ENCODE results near the gene SLC30A10.
"Not testable (repeated sequence)": the region's sequence is repeated elsewhere in the genome, so short reads cannot be mapped to it uniquely, and the experiment has no call there.

Gene SLC30A10

DNA sequence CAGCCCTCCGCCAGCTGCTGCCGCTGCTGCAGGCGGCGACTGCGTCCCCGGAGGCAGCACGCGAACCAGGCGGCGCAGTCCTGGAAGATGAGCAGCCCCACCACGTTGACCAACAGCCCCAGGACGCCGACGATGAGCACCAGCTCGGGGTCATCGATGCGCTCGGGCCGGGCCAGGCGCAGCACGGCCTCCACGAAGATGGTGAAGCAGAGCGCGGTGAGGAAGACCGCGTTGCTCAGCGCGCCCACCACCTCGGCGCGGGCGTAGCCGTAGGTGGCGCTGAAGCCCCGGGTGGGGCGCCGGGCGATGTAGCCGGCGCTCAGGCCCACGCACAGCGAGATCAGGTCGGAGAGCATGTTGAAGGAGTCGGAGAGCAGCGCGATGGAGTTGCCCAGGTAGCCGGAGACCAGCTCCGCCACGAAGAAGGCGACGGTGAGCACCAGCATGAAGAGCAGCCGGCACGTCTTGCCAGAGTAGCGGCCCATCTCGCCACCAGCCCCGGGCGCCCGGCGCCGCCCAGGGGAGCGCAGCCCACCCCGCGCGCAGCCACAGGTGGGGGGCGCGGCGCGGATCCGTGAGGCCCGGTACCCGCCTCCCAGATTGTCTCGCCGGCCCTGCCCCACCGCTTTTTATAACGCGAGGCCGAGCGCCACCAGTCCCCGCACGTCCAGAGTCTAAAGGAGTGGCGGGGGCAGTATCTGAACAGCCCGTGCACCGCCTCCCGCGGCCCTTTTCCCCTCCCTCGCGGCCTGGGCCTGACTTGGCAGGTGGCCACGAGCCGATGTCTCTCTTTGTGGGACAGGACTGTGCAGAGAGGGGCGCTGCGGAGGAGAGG is at the start of gene SLC30A10:
Gene SLC30A10 (minus strand): TSS at position 602 of the 835 bp plus-strand sequence. CDS start 117 bp downstream, at position 485.
- DNase-seq: peak; percentile 74

DNA sequence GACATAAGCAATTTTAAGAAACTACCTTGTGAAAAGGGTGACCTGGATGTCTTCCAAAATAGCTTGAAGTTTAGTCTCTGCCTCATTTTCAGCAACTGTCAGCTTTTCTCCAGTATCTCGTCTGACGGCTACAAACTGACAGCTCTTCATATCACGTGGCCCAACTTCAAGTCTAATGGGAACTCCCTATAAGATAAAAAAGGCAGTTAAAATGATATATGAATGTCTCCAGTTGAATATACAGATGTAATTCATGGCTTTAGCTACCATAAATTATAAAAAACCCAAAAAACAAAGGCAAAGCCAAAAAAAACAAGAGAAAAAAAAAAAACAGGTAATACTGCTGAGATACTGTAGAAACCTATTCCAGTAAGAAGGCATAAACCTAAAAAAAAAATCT is 44.9 kb upstream of the SLC30A10 start:
- no peak for DNase-seq

DNA sequence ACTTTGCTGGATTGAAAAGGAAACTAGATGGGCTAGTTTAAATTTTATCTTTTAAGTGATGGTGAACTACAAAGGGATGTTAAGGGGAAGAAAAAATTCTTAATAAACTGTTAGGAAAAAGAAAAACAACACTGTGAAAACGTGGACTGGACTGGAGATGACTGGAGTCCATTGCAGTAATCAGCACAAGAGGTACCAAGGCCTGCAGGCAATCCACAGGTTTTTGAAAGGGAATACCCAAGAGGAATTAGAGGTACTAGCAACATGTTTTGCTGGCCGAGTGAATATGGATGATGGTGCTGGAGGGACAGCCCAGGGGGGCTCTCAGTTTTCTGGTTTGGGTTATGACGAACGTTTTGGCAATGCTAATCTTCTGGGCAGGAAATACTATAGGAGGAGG is 39.0 kb upstream of the SLC30A10 start:
- no peak for DNase-seq

DNA sequence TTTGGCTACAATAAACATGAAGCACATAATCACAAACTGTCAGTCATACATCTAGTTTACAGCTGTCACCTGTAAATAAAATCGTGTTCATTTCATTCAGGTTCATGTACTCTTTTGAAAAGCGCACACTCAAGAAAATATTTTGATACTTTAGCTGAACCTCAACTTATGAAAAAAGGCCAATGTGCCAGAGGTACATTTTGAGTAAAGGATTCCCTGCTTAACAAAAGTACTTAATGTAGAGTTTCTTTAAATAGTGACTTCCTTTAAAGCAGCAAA is 37.7 kb upstream of the SLC30A10 start:
- DNase-seq: no peak

DNA sequence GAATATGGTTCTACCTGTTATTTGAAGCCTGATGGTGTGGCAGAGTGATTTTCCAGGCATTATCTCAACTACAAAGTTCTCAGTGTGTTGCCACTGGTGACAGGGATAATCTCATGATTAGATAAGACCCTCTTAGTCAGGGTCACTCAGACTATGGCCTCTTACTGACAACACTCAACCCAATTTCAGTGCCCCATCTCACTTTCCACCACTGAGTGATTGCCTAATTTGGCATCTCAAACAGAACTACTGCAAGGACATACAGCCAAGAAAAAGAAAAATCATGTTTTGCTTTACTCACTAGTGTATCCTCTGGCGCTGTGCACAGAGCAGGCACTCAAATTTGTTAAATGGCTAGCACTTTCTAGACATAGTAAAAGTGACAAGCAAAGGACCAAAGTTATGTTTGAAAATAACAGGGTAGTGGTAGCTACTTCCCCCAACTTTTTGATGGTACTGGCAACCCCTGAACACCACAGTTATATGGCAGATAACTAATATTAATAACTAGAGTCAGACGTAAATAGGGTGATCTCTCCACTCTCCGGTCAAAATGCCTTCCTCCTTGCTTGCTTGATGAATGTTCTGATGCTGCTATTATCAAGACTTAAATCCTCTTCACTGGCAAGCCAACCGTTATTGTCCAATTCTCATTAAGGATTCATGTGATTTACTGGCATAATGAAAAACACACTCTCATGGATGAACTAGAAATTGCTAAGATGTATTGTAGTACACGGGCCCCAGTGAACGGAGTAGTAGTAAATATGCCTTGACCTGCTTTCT is 37.1 kb upstream of the SLC30A10 start:
- no peak for DNase-seq

DNA sequence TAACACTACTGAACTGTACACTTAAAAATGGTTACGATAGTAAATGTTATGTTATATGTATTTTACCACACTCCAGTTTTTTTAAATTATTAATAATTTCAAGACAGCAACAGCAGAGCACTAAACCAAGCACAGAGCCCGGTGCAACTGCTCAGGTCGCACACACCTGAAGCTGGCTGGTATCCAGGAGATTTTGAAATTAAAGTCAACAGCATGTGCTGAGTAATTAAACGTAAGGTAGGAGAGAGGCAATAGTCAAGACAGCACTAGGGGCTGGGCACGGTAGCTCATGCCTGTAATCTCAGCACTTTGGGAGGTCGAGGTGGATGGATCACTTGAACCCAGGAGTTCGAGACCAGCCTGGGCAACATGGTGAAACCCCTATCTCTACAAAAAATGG is 35.1 kb upstream of the SLC30A10 start:
- no peak for DNase-seq

DNA sequence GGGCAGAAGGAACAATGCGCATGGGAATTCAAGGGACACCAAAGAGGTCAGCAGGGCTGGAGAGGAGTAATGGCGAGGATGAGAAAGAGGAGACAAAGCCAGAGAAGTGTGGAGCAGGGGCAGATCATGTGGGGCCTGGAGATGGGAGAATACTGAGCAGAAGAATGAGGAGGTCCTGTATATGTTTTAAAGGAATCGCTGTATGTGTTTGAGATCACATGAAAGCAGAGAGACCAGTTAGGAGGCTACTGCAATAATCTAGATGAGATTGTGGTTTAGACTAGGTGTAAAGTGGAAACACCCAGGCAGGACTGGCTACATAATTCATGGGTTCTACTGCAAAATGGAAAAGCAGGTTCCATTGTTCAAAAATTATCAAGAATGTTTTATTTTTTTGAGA is 33.3 kb upstream of the SLC30A10 start:
- no peak for DNase-seq

DNA sequence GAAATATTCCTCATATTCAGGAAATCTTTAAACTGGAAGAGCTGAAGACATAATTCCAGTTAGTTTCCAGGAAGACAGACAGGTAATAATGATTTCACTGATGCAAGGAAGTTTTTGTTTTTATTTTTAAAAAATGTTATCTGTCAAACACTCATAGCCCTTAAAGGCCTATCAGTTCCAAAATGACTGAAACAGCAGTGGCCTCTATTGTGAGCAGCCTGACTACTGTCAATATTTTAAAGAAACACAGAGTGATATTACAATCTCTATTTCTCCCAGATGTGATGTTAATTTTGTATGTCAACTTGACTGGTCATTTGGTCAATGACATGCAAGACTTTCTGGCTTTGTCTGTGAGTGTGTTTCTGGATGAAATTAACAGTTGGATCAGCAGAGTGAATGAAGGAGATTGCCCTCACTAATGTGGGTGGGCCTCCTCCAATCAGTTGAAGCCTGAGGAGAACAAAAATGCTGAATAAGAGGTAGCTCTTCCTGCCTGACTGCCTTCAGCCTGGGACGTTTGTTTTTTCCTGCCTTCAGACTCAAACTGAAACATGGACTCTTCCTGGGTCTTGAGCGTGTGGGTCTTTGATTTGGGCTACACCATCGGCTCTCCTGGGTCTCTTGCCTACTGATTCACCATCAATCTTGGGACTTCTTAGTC is 31.3 kb upstream of the SLC30A10 start:
- no peak for DNase-seq

DNA sequence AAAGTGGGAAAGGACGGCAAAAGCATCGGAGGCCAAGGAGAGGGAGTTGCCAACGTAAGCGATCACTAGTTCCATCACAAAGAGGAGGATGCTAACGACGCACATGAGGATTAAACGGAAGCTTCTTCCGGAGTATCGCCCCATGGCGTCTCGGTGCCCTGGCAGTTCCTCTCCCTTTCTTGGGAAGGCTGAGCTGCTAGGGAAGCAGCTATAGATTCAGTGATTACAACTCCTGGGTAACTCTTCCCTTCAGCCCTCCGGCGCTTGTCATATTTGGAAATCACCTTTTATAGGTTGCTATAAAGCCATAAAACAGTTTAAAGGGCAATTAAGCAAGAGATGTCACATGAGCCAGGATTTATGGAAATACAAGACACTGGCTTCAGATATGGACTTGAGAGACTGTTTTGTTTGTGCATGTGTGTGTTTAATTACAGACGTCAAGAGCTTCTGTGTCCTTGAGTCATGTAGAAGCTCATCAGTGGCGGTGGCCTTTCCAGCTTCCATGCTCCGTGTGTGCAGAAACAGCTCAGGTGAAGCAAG is 30.6 kb upstream of the SLC30A10 start:
- DNase-seq: no peak

DNA sequence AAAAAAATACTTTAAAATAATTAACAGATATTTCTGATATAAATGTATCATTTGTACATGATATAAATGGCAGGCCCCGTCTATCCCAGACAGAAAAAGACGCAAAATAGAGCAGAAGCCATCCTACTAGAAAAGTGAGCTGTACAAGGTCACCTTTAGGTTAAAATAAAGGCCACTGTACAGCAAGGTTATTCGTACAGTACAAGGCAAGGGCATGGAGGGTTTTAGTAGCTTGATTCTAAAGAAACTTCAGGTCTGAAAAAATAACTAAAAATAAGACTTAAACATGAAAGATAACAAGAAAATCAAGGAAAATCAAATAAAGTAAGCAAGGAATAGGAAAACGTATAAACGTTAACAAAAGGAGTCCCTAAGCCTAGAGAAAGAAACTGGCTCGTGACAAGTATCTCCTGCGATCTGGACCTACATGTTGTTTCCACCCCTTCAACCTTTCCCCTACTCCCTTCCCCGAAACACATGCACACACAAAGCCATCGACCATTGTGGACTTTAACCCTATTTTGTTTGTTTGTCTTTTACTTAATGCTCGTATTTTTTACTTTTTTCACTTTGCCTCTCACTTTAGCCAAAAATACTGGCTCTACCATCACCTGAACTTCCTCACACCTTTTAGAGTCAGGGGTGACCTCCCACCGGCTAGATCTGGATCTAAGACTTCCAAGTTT is 26.5 kb upstream of the SLC30A10 start:
- no peak for DNase-seq

DNA sequence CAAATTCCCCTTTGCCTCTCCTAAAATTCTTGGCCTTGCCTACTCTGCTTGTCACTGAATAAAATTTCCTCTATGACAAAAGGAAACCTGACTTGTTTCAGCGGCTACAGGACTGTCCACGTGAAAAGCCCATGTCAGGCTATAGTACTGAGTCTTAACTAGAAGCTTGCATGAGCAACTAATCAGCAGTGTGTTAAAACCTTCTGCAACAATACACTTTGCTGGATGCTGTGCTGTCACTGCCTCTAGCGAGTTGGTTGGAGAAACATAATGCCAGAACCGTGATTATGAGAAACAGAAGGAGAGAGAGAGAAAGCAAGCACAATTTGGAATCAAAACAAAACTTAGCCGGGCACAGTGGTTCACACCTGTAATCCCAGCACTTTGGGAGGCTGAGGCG is 25.7 kb upstream of the SLC30A10 start:
- no peak for DNase-seq

DNA sequence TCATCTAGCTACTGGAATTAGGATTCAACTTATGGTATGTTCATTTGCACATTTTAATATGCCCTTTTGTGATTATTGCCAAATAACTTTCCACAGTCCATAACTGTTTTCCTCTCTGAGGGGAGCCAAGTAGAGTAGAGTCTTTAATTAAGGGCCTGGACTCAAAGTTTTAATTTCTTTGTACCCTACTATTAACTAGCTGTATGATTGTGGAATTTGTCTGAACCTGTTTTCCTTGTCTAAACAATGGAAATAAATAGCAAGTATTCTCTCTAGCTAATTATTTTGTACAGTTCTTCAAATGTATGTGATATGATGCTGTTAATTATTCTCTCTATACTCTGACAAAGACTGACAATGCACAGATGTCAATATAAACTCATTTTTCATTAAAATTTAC is 24.0 kb upstream of the SLC30A10 start:
- no peak for DNase-seq

DNA sequence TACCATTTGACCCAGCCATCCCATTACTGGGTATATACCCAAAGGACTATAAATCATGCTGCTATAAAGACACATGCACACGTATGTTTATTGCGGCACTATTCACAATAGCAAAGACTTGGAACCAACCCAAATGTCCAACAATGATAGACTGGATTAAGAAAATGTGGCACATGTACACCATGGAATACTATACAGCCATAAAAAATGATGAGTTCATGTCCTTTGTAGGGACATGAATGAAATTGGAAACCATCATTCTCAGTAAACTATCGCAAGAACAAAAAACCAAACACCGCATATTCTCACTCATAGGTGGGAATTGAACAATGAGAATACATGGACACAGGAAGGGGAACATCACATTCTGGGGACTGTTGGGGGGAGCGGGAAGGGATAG is 20.9 kb upstream of the SLC30A10 start:
- not testable (repeated sequence) for DNase-seq

DNA sequence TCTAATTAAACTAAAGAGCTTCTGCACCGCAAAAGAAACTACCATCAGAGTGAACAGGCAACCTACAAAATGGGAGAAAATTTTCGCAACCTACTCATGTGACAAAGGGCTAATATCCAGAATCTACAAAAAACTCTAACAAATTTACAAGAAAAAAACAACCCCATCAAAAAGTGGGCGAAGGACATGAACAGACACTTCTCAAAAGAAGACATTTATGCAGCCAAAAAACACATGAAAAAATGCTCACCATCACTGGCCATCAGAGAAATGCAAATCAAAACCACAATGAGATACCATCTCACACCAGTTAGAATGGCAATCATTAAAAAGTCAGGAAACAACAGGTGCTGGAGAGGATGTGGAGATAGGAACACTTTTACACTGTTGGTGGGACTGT is 20.4 kb upstream of the SLC30A10 start:
- DNase-seq: not testable (repeated sequence)

DNA sequence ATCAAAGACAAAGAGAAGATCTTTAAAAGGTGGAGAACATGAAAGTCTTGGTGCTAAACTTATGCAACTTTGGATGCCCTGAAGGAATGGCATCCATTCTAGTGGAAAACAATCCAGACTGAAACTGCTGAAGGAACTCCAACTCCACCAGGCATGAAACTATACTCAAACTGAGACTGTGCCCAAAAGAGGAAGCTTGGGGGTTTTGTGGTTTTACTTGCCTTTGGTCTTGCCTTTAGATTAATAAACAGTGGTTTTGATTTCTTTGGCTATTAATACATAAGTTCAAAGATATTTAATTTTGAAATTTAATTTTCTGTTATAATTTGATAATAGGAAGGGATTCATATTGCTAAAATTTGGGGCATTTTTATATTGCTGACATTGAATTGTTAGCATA is 17.4 kb upstream of the SLC30A10 start:
- no peak for DNase-seq

DNA sequence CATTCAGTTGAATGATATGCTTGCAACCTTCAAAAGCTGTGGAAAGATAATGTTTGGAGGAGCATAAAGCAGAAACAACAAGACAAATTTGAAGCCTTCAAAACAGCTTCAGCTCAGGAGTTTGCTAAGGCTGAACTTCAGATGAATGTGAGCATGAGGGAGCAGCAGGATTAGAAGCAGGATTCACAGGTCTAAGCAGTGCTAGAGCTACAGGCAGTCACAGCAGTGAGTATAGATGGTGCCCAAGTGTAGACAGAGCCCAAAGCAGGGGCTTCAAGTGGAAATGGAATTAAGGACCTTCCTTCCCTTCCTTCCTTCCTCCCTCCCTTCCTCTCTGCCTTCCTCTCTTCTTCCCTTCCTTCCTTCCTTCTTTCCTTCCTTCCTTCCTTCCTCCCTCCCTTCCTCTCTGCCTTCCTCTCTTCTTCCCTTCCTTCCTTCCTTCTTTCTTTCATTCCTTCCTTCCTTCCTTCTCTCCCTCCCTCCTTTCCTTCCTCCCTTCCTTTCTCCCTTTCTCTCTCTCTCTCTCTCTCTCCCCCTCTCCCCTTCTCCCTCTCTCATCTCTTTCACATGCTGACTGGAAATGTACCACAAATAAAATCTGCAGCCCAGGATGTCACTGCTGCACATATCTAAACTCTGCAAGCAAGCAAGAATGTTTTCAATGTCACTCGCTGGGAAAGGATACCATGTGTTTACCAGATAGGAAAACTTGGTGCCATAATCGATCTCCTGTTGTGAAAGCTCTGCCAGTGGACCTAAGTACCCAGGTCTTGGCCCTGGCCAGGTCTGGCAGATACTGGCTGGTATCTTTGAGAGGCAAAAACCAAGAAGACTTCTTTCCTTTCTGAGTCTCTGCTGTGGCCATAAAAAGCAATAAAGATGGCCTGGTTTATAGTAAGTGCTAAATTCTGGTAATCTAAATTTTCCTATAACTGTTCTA is 13.1 kb upstream of the SLC30A10 start:
- DNase-seq: no peak

DNA sequence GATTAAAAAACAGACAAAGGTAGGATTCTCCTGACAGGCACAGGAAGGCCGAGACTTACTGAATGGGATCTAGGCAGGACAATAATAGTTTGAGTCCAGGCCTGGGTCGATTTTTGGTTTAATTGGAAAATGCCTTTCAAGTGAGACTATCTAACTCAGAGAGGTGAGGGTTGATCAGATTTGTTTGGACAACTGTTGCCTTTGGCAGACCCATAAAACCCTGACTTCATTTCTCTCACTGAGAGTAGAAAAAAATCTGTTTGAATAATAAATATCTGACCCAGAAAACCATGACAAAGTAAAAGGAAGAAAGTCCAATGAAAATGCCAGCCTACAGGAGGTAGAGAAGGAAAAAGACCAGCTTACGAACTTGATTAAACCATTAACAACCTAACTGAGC is 12.3 kb upstream of the SLC30A10 start:
- DNase-seq: no peak

DNA sequence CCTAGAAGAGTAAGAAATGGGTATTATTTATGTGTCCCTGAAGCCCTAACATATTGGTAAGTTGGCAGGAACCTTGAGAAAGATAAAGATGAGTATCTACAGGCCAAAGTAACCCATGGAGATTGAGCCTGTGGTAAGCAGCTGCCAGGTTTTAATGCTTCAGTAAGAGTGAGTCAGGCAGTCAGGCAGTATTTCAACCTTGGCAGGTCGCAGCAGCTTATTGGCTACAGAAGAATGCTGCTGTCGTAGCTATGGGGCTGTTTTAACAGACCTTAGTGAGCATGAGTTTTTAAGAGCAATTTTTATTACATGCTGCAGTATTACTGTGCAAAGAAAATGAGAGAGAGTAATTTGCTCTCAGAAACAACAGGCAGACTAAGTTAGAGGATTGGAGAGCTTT is 10.3 kb upstream of the SLC30A10 start:
- DNase-seq: no peak

DNA sequence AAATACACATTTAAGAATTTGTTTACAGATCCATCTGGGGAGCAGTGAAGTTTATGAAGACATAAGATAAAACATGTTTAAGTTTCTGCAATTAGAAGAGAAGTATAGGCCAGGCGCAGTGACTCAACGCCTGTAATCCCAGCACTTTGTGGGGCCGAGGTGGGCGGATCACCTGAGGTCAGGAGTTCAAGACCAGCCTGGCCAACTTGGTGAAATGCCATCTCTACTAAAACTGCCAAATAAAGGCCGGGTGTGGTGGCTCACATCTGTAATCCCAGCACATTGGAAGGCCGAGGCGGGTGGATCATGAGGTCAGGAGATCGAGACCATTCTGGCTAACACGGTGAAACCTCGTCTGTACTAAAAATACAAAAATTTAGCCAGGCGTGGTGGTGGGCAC is 5.4 kb upstream of the SLC30A10 start:
- not testable (repeated sequence) for DNase-seq

DNA sequence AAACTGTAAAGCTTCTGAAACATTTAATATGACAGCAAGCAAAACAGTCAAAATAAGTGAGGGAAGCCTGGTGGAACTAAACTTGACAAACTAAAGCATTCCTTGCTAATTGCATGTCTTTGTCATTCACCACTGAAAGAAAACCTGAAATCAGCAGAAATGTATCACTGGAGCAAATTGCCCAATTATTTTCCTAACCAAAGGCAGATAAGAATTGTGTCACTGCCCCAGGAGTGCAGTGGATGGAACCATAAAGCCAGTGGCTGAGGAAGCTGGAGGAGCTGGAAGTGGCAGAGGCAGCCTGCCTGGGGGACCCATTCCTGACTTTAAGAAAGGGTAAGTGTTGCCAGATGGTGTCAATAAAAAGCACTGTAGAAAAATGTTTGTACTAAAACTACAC is 2.7 kb upstream of the SLC30A10 start:
- no peak for DNase-seq

DNA sequence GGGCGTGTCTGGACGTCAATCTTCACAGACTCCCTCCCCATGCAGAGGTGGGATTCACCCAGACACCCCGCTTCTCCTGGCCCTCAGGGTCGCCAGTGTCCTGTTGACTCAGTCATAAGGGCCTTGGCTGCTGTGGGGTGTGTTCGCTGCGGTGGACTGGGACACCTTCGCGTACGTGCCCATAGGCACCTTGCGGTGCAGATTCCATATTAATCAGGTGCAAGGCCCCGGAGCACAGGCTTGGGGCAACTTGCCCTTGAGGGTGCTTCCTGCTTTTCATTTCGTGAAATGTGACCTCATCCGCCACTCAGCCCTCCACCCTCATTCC is 398 bp upstream of the SLC30A10 start:
- no peak for DNase-seq

Measured in islet precursor cell (in vitro differentiated cells).